Measurements from ENCODE around the gene CTDP1.
"Not testable (repeated sequence)": the region's sequence is repeated elsewhere in the genome, so short reads cannot be mapped to it uniquely, and the experiment has no call there.

The CTDP1 gene

DNA sequence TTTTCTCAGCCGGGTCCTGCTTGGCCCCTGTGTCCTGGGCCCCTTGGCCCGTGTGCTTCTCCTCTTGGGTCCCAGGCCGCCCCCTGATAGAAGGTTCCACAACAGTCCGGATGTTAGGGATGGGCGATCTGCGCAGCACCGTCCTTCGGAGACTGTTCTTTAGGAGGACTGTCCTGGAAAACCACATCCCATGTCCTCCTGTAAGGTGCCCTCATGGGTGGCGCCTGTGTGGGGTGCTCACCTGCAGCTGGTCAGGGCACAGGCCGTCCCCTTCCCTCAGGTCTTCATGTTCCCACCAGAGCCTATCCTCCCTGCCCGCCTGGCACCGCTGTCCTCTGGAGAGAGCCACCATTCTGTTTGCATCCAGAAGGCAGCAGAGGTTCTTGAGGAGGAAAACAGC, 50.0 kb downstream of the CTDP1 start:
- no peak for DNase-seq

DNA sequence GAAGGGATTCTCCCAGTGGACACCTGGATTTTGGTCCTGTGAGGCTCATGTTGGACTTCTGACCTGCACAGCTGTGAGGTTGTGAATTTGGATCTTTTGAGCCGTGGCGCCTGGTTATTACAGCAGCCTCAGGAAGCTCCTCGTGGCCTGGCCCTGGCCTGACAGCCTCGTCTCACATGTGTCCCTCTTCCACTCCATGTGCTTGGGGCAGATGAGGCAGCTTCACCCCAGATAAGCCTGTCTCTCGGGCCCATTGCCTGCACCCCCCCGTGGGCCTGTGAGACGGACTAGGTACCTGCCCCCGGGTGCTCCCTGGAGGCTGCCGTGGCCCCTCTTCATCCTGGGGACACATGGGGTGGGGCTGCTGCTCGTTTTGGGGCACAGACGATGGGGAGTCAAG, 51.2 kb downstream of the CTDP1 start:
- DNase-seq, result no peak

DNA sequence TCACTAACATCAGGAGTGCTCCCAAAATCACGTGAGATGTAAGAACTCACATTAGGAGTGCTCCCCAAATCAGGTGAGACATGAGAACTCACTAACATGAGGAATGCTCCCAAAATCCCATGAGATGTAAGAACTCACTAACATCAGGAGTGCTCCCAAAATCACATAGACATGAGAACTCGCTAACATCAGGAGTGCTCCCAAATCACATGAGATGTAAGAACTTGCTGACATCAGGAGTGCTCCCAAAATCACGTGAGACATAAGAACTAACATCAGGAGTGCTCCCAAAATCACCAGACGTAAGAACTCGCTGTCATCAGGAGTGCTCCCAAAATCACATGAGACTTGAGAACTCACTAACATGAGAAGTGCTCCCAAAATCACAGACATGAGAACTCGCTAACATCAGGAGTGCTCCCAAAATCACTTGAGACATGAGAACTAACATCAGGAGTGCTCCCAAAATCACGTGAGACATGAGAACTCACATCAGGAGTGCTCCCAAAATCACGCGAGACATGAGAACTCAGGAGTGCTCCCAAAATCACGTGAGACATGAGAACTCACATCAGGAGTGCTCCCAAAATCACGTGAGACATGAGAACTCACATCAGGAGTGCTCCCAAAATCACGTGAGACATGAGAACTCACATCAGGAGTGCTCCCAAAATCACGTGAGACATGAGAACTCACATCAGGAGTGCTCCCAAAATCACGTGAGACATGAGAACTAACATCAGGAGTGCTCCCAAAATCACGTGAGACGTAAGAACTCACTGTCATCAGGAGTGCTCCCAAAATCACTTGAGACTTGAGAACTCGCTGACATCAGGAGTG, 52.5 kb downstream of the CTDP1 start:
- not testable (repeated sequence) for DNase-seq

DNA sequence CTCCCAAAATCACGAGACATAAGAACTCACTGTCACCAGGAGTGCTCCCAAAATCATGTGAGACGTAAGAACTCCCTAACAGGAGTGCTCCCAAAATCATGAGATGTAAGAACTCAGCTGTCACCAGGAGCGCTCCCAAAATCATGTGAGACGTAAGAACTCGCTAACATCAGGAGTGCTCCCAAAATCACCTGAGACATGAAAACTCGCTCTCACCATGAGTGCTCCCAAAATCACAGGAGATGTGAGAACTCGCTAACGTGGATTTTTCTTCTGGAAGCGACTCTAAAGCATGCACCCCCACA, 53.1 kb downstream of the CTDP1 start:
- DNase-seq, result no peak

DNA sequence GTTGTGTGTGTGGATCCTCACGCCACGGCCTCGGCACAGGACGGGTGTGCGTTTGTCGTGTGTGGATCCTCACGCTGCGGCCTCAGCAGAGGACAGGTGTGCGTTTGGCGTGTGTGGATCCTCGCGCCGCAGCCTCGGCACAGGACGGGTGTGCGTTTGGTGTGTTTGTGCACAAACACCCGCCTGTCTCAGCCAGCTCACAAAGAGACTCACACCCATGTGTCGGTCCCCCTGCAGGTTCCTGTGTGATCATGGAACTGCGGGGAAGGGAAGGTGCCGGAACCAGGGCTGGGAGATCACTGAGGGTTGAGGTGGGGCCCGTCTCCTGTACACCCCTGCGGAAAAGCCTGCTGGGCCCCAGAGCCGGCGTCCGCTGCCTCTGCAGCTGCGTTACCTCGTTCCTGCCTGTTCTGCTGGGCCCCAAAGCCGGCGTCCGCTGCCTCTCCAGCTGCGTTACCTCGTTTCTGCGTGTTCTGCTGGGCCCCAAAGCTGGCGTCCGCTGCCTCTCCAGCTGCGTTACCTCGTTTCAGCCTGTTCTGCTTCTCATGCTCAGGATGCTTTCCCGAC, 53.6 kb downstream of the CTDP1 start:
- no peak for DNase-seq

DNA sequence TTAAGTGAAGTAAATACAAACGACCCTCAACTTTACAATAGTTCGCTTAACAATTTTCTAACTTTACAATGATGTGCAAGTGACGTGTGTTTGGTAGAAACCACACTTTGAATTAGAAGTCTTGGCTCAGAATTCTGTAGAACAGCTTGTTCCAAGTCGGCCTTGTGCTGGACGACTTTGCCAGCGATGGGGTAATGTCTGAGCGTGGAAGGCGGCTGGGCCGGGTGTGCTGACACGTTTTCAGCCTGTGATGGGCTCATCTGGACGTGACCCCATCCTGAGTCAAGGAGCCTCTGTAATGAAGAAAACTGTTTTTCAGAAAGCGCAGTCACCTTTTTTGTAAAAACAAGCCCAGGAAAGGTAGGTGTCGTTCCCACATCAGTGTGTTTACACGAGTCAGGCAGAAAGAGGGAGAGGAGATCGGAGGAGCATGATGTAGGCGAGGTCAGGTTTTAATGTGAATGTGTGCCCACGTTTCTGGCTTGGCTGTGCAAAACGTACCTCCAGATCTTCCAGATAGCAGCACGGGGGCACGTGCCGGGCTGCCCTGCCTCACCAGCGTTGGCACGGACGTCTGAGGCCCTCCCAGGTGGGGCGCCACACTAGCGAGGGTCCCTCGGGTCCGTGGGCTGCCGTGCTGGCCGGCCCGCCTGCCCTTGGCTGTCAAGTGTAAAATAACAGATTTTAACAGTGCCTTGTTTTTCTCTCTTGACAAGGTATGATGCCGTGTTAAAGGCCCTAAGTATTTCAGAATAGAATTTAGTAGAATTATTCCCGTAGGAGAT, 54.6 kb downstream of the CTDP1 start:
- no peak for DNase-seq

DNA sequence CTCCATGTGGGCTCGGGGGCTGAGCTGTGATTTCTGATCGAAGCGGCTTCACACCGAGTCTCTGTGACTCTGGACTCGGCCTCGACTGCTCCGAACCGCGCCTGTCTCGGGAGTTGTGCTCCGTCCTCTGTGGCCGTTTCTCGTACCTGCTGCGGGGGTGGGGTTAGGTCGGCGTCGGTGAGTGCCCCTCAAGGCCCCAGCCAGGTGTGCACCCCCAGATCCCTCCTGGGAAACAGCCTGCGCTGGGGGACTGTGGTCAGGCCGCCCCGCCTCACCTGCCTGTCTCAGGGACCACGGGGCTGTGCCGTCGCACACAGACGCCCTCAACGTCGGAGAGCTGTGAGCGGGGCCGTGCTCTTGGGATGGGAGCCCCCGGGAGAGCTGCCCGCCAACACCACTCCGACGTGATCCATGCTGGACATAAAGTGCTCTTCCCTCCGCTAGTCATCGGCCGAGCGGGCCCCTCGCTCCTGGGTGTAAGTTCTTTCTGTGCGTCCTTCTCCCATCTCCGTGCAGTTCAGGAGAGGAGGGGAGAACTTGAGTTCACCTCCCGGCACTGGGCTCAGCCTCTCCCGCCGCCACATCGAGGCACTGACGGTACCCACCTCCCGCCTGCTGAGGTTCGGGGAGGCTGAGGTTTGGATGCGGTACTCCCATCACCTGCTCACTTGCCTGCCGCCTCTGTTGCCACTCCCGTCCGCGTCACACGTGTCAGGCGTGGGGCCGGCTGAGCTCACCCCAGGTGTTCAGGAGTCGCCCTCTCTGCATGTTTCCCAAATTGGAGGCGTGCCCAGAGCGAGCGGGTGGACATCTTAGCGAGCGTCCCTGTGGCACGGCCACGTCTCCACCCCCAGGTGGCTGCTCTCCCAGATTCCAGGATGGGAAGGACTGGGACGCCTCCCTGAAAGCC, 55.7 kb downstream of the CTDP1 start:
- DNase-seq, result no peak

DNA sequence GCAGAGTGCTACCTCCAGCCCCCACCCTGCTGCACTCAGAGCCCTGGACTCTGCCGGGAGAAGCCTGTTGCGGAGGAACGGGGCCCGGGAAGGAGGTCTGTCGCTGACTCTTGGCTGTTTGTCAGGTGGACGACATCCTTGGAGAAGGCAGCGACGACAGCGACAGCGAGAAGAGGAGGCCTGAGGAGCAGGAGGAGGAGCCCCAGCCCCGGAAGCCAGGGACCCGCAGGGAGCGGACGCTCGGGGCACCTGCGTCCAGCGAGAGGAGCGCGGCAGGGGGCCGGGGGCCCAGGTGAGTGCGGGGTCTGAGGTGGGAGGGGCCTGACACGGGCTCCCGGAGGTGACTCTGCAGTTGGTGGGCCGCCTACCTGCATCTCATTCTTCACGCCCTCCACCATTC, 56.6 kb downstream of the CTDP1 start:
- no peak for DNase-seq

DNA sequence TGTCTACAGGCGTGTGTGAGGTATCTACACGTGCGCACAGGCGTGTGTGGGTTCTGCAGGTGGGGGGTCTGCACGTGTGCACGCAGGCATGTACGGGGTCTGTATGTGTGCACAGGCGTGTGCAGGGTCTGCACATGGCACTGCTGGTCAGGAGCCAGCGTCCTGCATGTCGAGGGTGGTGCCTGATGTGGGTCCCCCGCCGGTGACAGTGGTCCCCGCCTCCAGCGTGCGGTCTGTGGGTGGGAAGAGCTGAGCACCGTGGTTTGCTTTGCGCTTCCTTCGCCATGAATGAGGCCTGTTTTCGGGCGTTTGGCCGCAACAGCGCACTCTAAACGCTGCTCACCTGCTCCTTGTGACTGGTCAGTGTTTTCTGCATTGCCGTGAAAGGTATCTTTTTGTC, 57.2 kb downstream of the CTDP1 start:
- DNase-seq, result no peak

DNA sequence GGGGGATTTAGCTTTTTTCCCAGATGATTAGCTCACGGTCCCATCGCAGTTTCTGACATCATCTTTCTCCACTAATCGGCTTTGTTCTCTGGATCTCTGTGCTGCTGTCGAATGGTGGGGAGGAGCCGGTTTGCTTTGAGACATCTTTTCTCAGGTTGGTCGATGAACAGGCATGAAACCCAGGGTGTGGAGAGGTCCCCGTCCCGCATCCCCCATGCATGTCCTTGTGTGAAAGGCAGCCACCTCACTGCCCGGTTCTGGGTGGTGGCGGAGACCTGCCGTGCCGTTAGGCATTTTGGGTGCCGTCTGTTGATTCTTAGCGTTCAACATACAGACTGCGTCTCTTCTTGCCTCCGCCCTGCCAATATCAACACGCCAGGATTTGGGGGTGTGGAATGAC, 57.8 kb downstream of the CTDP1 start:
- DNase-seq, result no peak

DNA sequence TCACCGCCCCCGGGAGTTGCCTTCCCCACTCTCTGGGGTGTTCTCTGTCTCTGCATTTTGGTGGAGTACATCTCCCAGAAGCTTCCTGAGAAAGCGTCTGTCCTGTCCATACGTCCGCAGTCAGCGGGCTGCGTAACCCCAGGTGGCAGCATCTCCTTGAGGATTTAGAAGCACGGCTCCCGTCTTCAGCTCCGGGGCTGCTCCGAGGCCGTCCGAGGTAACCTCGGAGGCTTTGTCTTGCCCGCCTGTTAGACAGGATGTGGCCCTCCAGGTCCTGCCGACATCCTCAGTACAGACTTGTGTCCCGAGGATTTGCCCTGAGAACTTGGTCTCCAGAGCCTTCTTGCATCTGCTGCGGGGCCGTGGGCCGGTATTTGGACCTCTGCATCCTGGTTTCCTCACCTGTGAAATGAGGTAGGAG, 58.4 kb downstream of the CTDP1 start:
- no peak for DNase-seq

DNA sequence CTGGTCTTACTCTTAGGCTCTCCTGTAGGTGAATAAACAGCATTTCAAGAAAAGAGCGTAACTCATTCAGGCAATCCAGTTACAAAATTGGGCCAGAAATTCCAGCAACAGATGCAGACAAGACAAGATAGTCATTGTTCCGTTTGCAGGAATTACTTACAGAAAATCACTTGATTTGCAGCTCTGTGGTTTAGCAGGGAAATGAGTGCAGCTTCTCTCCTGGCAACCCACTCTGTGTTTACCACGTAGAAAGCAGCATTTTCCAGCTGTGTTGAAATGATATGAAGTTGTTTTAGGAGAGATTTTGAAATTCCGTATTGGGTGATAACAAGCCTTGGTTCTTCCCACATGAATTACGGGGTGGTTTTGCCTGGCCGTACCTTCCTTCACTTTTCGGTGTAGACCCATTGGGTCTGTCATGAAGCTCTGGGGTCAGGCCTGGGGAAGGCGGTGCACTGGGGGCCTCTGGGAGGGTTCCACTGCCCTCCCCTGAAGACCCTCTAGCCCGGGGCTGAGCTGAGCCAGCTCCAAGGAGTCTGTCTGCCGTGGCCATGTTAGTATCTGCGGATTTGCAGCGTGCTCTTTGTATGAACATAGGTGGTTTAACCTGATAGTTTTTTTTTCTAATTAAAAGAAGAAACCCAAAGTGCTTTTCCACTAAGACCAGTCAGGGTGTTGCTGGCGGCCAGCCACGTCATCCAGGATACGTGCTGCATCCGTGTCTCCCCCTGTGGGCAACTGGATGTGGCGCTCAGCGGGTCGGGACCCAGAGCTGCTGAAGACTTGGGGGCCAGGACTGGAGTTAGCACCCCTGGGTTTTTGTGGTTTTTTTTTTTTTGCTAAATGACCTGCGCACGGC, 59.2 kb downstream of the CTDP1 start:
- DNase-seq, result no peak

DNA sequence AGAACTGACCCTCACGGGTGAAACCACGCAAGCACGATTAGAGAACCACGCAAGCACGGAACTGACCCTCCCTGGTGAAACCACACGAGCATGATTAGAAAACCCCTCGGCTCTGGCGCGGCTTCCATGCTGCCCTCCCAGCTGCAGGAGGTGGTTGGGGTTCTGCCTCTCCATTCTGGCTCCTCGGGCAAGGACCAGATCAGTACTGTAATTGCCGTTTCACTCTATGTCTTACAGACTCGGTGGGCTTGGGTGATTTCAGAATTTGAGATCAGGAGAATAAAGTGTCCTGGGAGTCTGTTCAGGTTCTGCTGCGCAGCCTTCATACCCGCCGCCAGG, 59.8 kb downstream of the CTDP1 start:
- DNase-seq, result no peak

DNA sequence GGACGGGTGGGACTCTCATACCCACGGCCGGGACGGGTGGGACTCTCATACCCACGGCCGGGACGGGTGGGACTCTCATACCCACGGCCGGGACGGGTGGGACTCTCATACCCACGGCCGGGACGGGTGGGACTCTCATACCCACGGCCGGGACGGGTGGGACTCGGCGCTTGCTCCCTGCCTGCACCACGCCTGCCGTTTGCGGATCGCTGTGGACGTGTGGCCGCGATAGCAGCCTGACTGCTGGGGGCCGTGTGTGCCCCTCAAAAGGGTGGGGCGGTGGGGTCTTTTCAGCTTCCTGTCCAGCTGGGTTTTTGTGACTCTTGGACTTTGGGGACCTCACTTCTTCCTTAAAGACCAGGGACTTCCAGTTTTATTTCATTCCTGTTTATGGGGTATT, 60.4 kb downstream of the CTDP1 start:
- DNase-seq, result not testable (repeated sequence)

DNA sequence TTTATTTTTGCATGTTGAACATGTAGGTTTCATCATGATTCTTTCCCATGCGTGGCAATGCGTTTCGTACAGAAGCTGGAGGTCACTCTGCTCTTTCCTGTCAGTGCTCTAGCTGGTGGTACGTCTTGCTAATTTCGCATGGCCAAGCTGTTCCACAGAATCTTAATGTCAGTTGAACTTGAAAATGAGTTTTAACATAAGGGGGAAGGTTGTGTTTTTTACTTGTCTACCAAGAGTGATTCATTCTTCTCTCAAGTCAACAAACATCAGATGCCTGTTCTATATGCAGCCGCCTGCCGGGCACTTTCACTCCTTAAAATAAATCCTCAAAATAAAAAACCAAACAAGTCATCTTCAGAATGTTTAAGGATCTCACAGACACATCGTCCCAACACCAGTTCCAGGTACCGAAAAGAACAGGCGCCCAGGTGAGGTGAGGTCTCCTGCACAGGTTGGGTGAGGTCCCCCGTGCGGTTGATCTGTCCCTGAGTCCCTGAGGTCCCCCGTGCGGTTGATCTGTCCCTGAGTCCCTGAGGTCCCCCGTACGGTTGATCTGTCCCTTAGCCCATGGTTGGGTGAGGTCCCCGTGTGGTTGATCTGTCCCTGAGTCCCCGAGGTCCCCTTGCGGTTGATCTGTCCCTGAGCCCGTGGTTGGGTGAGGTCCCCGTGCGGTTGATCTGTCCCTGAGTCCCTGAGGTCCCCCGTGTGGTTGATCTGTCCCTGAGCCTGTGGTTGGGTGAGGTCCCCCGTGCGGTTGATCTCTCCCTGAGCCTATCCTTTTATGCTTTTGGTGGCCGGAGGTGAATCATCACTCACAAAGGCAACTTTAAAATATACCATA, 61.1 kb downstream of the CTDP1 start:
- DNase-seq, result no peak

DNA sequence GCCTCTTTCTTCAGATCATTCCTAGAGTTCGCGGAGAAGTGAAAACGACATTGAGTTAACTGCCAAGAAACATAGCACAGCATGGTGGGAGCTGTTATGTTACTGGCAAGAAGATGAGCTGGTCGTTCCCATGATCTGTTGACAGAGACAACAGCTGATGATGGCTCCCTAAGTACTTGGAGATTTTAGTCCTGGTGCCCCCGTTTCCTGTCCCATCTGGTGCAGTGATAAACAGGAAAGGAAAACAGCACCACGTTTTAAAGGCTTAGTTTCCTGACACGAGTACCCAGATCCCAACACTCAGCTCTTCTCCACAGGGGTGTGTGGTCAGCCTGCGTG, 61.7 kb downstream of the CTDP1 start:
- DNase-seq, result no peak

DNA sequence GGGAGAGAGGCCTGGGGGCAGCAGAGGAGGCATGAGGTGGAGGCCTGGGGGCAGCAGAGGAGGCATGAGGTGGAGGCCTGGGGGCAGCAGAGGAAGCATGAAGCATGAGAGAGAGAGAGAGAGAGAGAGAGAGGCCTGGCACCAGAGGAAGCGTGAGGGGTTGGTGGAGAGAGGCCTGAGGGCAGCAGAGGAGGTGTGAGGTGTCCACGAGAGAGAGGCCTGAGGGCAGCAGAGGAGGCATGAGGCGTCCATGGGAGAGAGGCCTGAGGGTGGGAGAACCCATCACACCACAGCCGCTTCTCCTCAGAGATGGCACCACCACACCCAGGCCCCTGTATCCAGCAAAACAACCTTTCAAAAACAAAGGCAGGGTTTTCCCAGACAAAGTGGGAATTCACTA, 62.5 kb downstream of the CTDP1 start:
- DNase-seq, result no peak

DNA sequence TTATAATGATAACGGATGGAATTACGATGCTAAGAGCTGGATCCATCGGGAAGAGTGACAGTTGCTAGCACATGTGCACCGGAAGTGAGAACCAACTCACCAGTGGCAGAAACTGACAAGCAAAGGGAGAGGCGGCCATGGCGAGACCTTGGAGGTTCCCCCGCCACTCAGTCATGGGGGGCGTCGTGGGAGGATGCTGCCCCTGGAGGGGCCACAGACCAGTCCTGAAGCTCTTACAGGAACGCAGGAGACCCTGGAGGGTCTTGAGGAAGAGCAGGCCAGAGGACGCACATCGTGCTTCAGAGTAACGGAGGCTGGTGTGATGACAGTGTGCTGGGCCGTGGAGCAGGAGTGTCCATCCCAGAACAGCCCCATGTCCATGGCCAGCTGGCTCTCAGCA, 65.0 kb downstream of the CTDP1 start:
- DNase-seq, result no peak

DNA sequence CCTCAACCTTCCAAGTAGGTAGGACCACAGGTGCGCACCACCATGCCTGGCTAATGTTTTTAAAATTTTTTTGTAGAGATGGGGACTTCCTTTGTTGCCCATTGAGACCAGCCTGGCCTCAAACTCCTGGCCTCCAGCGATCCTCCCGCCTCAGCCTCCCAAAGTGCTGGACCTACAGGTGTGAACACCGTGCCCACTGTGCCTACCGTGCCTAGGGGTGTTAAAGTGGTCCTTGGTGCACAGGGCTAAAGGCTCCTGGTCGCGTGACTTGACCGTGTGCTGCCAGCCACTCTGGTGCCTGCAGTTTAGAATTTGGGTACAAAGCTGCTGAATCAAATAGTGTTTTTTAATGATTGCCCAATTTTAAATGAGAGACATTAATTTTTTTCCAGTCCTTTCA, 67.1 kb downstream of the CTDP1 start:
- DNase-seq, result no peak

DNA sequence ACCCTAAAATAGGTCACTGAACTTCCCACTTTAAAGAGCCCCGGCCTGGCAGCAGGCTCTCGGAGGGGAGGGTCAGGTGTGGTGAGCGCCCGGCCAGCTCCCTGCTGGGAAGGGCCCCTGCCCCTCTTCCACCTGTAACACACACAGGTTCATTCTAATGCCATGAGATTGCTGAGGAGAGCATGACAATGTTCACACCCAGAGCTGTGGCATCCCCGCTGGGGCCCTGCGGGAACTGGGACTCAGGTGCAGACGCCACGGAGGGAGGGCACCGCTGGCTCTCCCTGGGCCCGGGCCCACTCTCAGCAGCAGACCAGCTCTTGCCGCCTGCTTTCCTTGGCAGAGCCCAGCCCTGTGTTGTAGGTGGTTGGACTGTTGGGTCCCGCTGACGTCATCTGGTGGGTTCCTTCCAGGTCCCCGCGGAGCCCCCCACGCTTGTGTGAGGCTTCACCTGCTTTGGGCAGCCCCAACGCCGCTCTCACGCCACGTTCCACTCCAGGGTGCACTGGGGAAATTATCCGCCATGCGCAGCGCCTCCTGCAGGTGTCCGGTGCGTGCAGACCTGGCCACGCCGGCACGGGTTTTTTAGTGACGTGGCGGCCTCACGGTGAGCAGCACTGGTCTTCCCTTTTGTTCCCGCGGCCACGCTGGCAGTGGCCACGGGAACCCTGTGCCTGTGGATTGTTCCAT, 67.7 kb downstream of the CTDP1 start:
- no peak for DNase-seq

Data from suppressor macrophage treated with lipopolysaccharide for 4 hours (primary cell).